GM21825 (cell line): Measurements from ENCODE around the gene RUNX2.
"Not testable (repeated sequence)": the region's sequence is repeated elsewhere in the genome, so short reads cannot be mapped to it uniquely, and the experiment has no call there.

Experiments
- ATAC-seq: cut with Tn5 transposase; IDR thresholded peaks from one replicate; pipeline ENCODE4 v1.9.1; 2021; ENCODE audit warnings: mild to moderate bottlenecking, moderate library complexity; ENCODE audit not compliant: unreplicated experiment

RUNX2 gene

DNA sequence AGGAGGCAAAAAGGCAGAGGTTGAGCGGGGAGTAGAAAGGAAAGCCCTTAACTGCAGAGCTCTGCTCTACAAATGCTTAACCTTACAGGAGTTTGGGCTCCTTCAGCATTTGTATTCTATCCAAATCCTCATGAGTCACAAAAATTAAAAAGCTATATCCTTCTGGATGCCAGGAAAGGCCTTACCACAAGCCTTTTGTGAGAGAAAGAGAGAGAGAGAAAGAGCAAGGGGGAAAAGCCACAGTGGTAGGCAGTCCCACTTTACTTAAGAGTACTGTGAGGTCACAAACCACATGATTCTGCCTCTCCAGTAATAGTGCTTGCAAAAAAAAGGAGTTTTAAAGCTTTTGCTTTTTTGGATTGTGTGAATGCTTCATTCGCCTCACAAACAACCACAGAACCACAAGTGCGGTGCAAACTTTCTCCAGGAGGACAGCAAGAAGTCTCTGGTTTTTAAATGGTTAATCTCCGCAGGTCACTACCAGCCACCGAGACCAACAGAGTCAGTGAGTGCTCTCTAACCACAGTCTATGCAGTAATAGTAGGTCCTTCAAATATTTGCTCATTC, at the start of gene RUNX2:
RUNX2 (plus strand) TSS at position 375 of the 567 bp plus-strand sequence. CDS start 397 bp downstream, outside the sequence.
- no peak for ATAC-seq

DNA sequence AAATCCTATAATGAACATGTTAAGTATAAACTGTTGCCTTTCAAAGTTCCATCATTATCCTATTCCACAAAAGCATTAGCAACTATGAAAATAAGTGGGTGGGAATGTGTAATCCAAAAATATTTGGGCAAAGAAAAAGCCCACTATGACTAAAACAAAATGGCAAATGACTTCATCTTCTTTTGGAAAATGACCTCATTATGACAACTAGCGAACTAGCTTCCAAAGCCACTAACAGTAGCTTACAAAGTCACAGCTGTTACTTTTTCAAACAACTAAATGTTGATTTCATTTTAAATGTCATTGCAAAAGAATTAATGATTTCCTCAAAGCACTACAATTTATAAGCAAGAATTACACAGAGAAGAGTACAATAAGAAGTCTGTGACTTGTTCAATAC, 49.8 kb upstream of the RUNX2 start:
- ATAC-seq = no peak

DNA sequence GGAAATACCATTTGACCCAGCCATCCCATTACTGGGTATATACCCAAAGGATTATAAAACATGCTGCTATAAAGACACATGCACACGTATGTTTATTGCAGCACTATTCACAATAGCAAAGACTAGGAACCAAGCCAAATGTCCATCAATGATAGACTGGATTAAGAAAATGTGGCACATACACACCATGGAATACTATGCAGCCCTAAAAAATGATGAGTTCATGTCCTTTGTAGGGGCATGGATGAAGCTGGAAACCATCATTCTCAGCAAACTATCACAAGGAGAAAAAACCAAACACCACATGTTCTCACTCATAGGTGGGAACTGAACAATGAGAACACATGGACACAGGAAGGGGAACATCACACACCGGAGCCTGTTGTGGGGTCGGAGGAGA, 41.4 kb upstream of the RUNX2 start:
- not testable (repeated sequence) for ATAC-seq

DNA sequence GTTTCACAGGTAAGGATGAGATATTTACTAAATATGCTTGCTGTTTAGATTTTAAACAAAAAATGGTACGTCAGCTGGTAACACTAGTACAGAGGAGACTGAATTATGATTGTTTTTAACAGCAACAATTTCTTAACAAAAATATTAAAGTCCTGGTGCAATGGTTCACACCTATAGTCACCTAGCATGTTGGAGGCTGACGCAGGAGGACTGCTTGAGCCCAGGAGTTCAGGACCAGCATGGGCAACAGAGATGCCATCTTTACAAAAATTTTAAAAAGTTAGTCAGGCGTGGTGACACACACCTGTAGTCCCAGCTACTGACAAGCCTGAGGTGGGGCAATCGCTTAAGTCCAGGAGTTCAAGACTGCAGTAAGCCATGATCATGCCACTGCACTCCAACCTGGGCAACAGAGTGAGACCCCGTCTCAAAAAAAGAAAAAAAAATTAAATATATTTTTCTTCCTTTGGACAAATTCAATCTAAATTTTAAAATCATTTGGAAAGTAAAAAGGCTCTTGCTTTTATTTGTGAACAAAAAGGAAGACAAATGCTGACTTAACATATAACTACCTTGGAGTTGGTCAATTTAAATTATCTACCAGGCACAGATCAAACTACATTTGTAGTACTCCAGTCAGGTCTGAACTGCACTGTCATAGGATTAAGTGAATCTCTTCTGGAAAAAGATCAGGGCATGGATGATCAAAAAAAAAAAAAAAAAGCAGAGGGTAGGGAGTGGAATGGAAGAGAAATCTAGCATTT, 38.2 kb upstream of the RUNX2 start:
- ATAC-seq = no peak

DNA sequence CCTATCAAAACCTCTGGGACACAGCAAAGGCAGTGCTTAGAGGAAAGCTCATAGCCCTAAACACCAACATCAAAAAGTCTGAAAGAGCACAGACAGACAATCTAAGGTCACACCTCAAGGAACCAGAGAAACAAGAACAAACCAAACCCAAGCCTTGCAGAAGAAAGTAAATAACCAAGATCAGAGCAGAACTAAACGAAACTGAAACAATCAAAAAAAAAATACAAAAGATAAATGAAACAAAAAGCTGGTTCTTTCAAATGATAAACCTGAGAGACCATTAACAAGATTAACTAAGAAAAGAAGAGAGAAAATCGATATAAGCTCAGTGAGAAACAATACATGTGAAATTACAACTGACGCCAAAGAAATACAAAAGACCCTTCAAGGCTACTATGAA, 34.8 kb upstream of the RUNX2 start:
- ATAC-seq = no peak

DNA sequence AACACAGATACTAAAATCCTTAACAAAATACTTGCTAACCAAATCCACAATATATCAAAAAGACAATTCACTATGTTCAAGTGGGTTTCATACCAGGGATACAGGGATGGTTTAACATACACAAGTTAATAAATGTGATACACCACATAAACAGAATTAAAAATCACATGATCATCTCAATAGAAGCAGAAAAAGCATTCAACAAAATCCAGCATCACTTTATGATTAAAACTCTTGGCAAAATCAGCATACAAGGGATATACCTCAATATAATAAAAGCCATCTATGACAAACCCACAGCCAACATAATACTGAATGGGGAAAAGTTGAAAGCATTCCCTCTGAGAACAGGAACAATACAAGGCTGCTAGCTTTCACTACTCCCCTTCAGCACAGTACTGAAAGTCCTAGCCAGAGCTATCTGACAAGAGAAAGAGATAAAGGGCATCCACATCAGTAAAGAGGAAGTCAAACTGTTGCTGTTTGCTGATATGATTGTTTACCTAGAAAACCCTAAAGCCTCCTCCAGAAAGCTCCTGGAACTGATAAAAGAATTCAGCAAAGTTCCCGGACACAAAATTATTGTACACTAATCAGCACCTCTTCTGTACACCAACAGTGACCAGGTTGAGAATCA, 33.9 kb upstream of the RUNX2 start:
- ATAC-seq = not testable (repeated sequence)

DNA sequence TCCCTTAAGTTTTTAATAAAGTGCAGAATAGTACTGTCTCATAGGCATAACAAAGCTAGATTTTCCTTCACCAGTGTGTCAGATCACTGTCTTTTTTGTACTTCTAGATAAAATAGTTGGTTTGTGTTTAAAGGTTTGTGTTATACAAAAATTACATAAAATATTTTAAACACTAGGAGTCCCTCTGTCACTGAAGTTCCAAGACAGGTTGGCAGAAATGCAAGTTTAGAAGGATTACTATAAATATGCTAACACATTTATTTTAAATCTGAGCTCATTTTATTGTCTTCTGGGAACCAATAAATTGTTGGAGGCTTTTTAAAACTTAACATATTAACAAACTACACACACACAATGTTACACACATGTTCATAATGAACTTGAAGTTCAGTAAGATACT, 30.8 kb upstream of the RUNX2 start:
- no peak for ATAC-seq

DNA sequence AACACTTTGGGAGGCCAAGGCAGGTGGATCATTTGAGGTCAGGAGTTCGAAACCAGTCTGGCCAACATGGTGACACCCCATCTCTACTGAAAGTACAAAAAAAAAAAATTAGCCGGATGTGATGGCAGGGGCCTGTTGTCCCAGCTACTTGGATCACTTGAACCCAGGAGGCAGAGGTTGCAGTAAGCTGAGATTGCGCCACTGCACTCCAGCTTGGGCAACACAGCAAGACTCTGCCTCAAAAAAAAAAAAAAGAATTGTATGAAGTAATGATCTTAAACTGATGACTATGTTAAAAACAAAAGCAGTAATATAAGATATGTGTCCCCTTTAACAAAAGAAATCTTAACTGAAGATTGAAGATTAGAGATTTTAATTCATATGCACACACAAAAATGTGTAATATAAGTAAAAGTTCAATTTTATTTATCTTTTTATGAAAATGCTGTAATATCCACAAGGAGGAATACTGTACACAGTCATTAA, 29.0 kb upstream of the RUNX2 start:
- no peak for ATAC-seq

DNA sequence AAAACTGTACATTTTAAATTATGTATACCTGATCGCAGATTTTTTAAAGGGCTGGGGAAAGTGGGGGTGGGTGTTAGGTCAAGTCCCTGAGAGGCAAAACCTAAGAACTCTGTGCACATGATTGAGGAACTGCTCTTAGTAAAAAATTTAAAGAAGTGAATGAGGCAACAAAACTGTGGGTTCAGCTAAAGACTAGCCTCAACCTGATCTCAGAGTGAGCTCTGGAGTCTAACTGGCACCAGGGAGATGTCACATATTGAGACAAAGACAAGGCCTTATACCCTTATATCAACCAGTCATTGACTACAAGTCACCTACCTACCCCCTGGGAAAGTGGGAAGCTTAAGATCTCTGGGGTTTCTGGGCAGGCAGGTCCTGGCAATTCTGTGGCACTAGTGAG, 27.4 kb upstream of the RUNX2 start:
- ATAC-seq = no peak

DNA sequence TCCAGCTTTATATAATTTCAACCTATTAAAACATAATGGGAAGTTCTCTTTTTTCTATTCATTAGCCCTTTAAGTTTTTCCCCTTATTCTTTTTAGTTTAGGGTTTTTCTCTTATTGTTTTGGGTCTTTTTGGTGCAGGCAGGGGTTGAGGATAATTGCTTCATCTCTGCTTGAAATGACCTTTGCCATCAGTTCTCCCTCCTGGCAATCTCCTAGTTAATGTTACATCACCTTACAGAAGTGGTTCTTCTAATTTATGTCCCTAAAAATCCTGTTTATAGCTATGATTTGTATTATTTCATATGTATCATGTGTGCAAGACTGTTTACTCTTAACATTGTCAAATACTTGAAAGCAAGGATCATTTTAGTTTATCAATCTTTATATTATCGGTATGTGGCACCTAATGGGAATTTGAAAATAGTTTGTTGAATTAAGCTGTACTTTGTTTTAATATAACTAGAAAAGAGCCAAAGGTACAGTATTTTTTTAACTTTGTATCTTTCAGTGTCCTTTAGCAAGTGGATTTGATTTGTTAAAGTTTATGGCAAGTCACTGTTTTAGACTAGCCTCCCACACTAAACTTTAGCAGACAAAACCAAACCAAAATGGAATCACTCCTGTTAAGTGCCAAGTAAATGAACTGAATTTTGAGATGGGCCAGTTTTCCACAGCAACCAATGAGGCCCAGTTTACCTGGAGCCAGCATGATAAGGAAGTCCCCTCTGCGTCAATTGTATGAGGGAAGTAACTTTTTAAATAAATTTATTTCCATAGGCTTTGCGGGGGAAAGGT, 26.6 kb upstream of the RUNX2 start:
- no peak for ATAC-seq

DNA sequence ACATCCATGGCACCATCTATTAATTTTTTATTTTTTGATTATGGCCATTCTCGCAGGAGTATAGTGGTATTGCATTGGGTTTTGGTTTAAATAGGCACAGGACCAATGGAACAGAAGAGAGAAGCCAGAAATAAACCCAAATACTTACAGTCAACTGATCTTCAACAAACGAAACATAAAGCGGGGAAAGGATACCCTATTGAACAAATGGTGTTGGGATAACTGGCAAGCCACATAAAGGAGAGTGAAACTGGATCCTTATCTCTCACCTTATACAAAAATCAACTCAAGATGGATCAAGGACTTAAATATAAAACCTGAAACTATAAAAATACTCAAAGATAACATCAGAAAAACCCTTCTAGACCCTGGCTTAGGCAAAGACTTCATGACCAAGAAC, 25.3 kb upstream of the RUNX2 start:
- no peak for ATAC-seq

DNA sequence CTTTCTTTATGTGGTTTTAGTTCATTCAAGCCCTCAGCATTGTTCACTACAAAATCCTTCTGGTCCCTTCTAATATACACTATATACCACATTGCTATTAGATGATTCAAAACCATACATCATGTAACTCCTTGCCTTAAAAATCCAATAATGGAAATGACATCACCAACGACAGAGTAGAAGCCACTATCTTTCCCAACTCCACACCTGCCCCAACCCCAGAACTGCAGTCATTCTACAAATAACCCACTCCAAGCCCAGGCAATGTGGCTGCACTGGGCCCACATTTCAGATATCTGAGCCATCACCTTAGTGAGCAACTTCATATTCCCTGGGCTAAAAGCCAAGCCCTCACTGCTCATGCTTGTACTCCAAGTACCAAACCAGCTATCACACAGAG, 22.6 kb upstream of the RUNX2 start:
- no peak for ATAC-seq

DNA sequence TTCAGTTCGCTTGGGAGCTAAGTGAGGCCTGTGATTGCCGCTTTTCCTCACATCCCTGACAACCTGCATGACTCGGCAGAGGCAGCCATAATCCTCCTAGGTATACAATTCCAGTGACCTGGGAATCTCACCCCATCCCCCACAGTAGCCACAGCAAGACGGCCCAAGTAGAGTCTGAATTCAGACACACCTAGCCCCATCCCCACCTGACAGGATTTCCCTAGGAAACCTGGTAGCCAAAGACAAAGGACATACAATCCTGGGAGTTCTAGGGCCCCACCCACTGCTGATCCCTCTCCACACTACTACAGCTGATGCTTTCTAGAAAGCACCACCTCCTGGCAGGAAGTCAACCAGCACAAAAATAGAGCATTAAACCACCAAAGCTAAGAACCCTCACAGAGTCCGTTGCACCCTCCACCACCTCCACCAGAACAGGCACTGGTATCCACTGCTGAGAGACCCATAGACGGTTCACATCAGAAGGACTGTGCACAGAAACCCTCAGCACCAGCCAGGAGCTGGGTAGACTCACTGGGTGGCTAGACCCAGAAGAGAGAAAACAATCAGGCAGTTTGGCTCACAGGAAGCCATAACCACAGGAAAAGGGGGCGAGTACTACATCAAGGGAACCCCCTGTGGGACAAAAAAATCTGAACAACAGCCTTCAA, 17.9 kb upstream of the RUNX2 start:
- ATAC-seq = no peak

DNA sequence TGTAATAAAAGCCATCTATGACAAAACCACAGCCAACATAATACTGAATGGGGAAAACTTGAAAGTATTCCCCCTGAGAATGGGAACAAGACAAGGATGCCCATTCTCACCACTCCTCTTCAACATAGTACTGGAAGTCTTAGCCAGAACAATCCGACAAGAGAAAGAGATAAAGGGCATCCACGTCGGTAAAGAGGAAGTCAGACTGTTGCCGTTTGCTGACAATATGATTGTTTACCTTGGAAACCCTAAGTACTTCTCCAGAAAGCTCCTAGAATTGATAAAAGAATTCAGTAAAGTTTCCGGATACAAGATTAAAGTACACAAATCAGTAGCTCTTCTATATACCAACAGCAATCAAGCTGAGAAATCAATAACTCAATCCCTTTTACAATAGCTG, 14.0 kb upstream of the RUNX2 start:
- ATAC-seq = no peak

DNA sequence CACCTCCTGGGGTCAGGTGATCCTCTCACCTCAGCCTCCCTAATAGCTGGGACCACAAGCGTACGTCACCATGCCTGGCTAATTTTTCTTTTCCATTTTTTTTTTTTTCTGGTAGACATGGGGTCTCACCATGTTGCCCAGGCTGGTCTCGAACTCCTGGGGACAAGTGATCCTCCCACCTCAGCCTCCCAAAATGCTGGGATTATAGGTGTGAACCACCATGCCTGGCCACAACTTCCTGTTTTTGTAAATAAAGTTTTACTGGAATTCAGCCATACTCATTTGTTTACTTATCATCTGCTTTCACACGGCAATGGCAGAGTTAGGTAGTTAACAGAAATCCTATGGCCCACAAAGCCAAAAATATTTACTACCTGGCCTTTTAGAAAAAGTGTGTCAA, 7.8 kb upstream of the RUNX2 start:
- no peak for ATAC-seq

DNA sequence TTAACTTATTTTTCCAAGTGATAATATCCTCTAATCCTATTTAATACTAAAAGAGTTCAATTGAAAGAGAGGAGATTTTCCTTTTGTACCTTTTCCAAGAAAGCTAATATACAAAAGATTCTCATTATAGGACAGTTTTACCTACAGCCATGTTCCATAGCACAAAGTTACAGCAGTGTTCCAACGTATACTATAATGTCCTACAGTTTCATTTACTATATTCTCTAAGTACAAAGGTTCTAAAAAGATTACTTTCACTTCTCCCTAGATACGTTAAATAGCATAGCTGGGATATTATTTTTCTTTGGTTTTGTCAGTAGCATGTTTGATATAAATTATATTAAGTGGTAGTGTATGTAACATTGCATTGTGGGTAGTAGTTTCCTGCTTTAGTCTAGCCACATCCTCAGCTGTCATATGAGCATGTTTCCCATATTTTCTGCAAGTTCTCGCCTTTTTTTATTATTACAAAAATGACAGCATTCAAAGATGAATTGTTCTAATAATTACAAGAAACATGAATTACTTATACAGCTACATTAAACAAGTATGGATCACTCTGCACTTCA, 4.4 kb upstream of the RUNX2 start:
- ATAC-seq = no peak

DNA sequence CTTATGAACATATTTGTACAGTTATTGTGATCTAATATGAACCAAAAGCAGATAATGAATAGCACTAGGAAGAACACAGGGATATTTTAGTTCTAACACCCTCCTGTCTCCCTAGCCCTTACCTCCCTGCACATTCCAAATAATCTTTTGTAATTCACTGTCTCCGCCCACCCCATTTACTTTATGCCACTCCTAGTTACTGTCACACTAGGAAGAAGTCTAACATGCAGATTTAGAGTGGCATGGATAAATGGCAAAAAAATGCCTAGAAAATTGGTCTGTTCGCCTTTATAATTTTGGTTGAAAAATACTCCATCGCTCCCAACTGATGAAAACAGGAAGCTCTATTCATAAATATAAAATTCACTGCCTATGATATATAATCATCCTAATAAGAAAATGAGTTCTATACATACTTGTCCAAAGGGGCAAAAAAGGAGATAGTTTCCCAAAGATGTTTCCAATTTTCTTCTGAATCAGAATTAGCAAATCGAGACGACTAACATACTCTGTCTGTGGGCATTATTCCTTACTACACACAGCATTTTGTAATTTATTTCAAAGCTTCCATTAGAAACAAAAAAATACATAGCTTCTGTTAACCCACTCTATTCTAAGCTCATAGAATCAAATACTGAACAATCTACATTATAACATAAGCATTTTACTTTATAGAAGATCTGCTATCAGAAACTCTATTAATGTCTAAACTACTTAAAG, 1.3 kb upstream of the RUNX2 start:
- no peak for ATAC-seq

DNA sequence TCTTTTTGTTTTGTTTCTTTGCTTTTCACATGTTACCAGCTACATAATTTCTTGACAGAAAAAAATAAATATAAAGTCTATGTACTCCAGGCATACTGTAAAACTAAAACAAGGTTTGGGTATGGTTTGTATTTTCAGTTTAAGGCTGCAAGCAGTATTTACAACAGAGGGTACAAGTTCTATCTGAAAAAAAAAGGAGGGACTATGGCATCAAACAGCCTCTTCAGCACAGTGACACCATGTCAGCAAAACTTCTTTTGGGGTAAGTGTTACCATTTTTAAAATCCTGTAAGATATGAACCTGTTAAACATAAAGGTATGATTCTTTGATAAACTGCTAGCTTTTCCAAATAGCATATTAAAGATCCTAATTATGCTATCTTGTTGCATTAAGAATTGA, 393 bp downstream of the RUNX2 start:
- no peak for ATAC-seq

DNA sequence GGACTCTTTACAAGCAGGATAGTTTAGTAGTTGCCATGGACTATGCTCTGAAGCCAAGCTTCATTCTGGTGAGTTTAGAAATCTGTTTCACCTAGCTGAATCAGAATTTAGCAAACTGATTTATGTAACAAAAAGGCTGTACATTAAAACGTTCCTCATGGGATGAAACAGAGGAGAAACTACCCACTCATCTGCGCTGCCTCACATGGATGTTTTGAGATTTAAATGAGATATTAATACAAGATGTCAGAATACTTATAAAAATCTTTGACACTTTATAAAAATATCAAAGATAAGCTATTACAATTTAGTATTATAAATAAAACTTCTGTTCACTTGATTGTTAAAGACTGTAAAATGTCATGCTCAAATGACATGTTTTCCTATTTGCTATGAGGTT, 16.8 kb downstream of the RUNX2 start:
- no peak for ATAC-seq

DNA sequence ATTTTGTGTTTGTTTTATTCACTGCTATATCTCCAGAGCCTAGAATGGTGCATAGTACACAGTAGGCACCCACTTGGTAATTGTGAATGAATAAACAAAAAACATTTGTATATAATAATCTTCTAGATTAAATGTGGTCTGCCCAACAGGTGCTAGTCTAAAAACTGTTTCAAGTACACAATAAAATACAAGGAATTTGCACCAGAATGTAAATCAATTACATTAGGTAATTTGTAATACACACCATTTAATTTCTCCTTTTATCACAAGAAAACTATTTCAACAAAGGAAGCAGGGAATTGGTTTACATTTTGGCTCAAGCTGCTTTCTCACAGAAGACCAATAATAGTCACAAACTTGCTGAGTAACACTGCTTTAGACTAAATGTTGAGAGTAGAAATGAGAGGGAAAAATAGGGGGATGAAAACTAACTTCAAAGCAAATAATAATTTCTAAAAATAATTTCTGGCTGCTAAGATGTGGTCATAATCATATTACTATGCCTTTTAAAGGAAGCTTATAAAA, 22.1 kb downstream of the RUNX2 start:
- ATAC-seq = no peak
